GM12878 (cell line): ENCODE results near the gene NDRG2. TPM values are rescaled to one million over a fixed set of nuclear protein-coding genes. Genes with fewer than 3 reads are reported as not detected.

Experiments used
- ATAC-seq: fragments of 200-7000 bp; cut with Tn5 transposase; 3 replicates; pipeline ENCODE4 v1.9.1; 2020; ENCODE audit warnings: mild to moderate bottlenecking, moderate library complexity
- BruUV-seq: library from RNA; stranded (reverse); fragments of 400-500 nt; replicated peaks from 2 replicates; lab custom pipeline; 2021; lab: Mats Ljungman, UMichigan
- CTCF ChIA-PET: fragments of 300-600 bp; sonication (Branson Sonifier 250); formaldehyde crosslinking; extraction: SDS; loops from one replicate; lab custom pipeline; 2021; ENCODE audit warnings: inconsistent platforms; lab: Yijun Ruan, JAX
- POLR2A ChIA-PET: fragments of 350-600 bp; formaldehyde crosslinking; extraction: SDS; loops from one replicate; lab custom pipeline; 2021; ENCODE audit warnings: inconsistent platforms; lab: Charles Lee
- RAD21 ChIA-PET: fragments of 300-600 bp; sonication (Branson Sonifier 250); formaldehyde crosslinking; loops from one replicate; lab custom pipeline; 2023; ENCODE audit warnings: antibody characterized with exemption; ENCODE audit not compliant: unreplicated experiment; lab: Charles Lee
- SMC1A ChIA-PET: fragments of 300-600 bp; sonication (Branson Sonifier 250); formaldehyde crosslinking; loops from one replicate; lab custom pipeline; 2023; ENCODE audit not compliant: unreplicated experiment, uncharacterized antibody; lab: Charles Lee
- DNase-seq: peaks from one replicate; pipeline ENCODE4 v3.0.0-alpha.2; 2011; ENCODE audit warnings: low read depth, low spot score
- FAIRE-seq: peaks from 3 replicates; lab custom pipeline; 2011; peaks lifted over from hg19 to GRCh38; lab: Jason Lieb, UNC
- H2AFZ ChIP-seq: 2 replicates; pipeline ENCODE4 v1.6.0; 2011; ENCODE audit warnings: low read depth, low read length, control low read depth; ENCODE audit not compliant: control insufficient read depth
- H3K27ac ChIP-seq: 2 replicates; pipeline ENCODE4 v1.5.1; 2011; ENCODE audit warnings: control low read depth; ENCODE audit not compliant: control insufficient read depth, insufficient read depth
- H3K27me3 ChIP-seq, 2 experiments: replicated peaks in 1 of 2; 2 replicates each; pipeline versions ENCODE4 v1.6.0 to v1.6.1; 2011; ENCODE audit warnings: low read length in 1 of 2; ENCODE audit not compliant: control insufficient read depth in 2 of 2, insufficient read depth in 2 of 2
- H3K36me3 ChIP-seq, 2 experiments: 2 replicates each; pipeline ENCODE4 v1.5.1; 2011; ENCODE audit warnings: low read length in 1 of 2; ENCODE audit not compliant: control insufficient read depth in 2 of 2, insufficient read depth in 2 of 2
- H3K4me1 ChIP-seq: 2 replicates; pipeline ENCODE4 v1.6.1; 2011; ENCODE audit warnings: mild to moderate bottlenecking, low read length, moderate library complexity, mixed read lengths; ENCODE audit not compliant: control insufficient read depth, insufficient read depth
- H3K4me2 ChIP-seq: 2 replicates; pipeline ENCODE4 v1.6.0; 2011; ENCODE audit warnings: control low read depth; ENCODE audit not compliant: control insufficient read depth, insufficient read depth
- H3K4me3 ChIP-seq: fragments of 200-600 bp; sonication (generic); 2 replicates; pipeline ENCODE4 v1.5.1; 2016
- H3K79me2 ChIP-seq: 2 replicates; pipeline ENCODE4 v1.6.0; 2011; ENCODE audit warnings: low read length; ENCODE audit not compliant: control insufficient read depth, insufficient read depth
- H3K9ac ChIP-seq: 2 replicates; pipeline ENCODE4 v1.8.0; 2011; ENCODE audit warnings: low read length, control low read depth, mixed read lengths; ENCODE audit not compliant: control insufficient read depth, insufficient read depth
- H3K9me3 ChIP-seq: replicated peaks from 3 replicates; pipeline ENCODE4 v1.5.1; 2011; ENCODE audit warnings: mild to moderate bottlenecking, low read length; ENCODE audit not compliant: control insufficient read depth, insufficient read depth
- H4K20me1 ChIP-seq: 2 replicates; pipeline ENCODE4 v1.6.0; 2011; ENCODE audit not compliant: control insufficient read depth, insufficient read depth
- BACH1 ChIP-seq: fragments of 450-650 bp; IDR thresholded peaks from 2 replicates; pipeline ENCODE4 v1.6.1; 2017; ENCODE audit warnings: mild to moderate bottlenecking, borderline replicate concordance
- BHLHE40 ChIP-seq, 2 experiments: fragments of 450-650 bp in 1 of 2; IDR thresholded peaks; 2 replicates each; pipeline ENCODE4 v1.6.1; 2011 to 2017; ENCODE audit warnings: low read depth in 2 of 2, borderline replicate concordance in 1 of 2, improper control_type of control experiment in 1 of 2, low read length in 1 of 2, mild to moderate bottlenecking in 1 of 2
- DPF2 ChIP-seq: fragments of 450-650 bp; IDR thresholded peaks from 2 replicates; pipeline ENCODE4 v1.6.1; 2017; ENCODE audit warnings: mild to moderate bottlenecking
- GABPA ChIP-seq: IDR thresholded peaks from 2 replicates; pipeline ENCODE4 v1.6.1; 2014; ENCODE audit warnings: antibody characterized with exemption, low read depth, mild to moderate bottlenecking, inconsistent platforms
- PAX5 ChIP-seq: IDR thresholded peaks from 2 replicates; pipeline ENCODE4 v1.6.1; 2011; ENCODE audit warnings: low read depth, low read length, borderline replicate concordance
- RUNX3 ChIP-seq: IDR thresholded peaks from 2 replicates; pipeline ENCODE4 v1.6.1; 2012; ENCODE audit warnings: low read length, inconsistent platforms
- SP1 ChIP-seq: IDR thresholded peaks from one replicate; pipeline ENCODE4 v1.6.1; 2011; ENCODE audit warnings: low read depth, low read length
- SRF ChIP-seq, 2 experiments: IDR thresholded peaks; 2 replicates each; pipeline ENCODE4 v1.6.1; 2011; ENCODE audit warnings: low read depth in 2 of 2, low read length in 2 of 2, mild to moderate bottlenecking in 1 of 2, moderate library complexity in 1 of 2
- WGBS: methylation state at CpG from one replicate; pipeline ENCODE4 v1.1.6; 2016; ENCODE audit warnings: low lambda C conversion rate; ENCODE audit not compliant: insufficient replicate concordance, insufficient coverage; ENCODE audit errors: missing lambda C conversion rate; 5-methylcytosine and 5-hydroxymethylcytosine counted together
- in situ Hi-C: fragments of 300-500 bp; cut with MboI; formaldehyde crosslinking; loops from 9 replicates; pipeline ENCODE4 v1.14.3; 2018; ENCODE audit warnings: mixed read lengths
- intact Hi-C: fragments of 100-400 bp; cut with micrococcal nuclease; formaldehyde crosslinking; loops from one replicate; pipeline ENCODE4 v1.14.2; 2022; ENCODE audit not compliant: unreplicated experiment
- polyA plus RNA-seq, 11 experiments: library from polyadenylated mRNA; depleted of rRNA in 4 of 11; unstranded in 6 of 11; stranded (reverse) in 5 of 11; fragments of >200 nt; fragmentation: Nextera tagmentation in 4 of 11; fragmentation: Illumina TruSeq in 1 of 11; extraction: Ambion mirVana in 4 of 11; extraction: Trizol in 1 of 11; gene quantifications; 1 replicate in 1 of 11; 2 replicates in 10 of 11; pipeline versions ENCODE4 v1.2.1 to v1.2.3, GENCODE V29; 2011 to 2016; ENCODE audit warnings: inconsistent platforms in 2 of 11, missing spikeins in 2 of 11, low read depth in 1 of 11
- total RNA-seq, 4 experiments: library from RNA; depleted of rRNA in 3 of 4; stranded (reverse); fragments of >200 nt in 3 of 4; fragmentation: Illumina TruSeq in 1 of 4; extraction: Trizol in 1 of 4; gene quantifications; 2 replicates each; pipeline versions ENCODE4 v1.2.1 to v1.2.3, GENCODE V29; 2013 to 2021
- TF ChIP-seq, protein P1 (sequence below): fragments of 150-350 bp; IDR thresholded peaks from 2 replicates; pipeline ENCODE4 v1.6.1; 2016; ENCODE audit warnings: low read depth, low read length
- TF ChIP-seq, protein P2 (sequence below), 3 experiments: IDR thresholded peaks in 2 of 3; conservative IDR thresholded peaks in 1 of 3; 2 replicates each; pipeline ENCODE4 v1.5.1; 2011; ENCODE audit warnings: low read depth in 3 of 3, low read length in 3 of 3, mild to moderate bottlenecking in 3 of 3, control low read depth in 2 of 3, moderate library complexity in 2 of 3, inconsistent platforms in 1 of 3, mixed read lengths in 1 of 3; ENCODE audit not compliant: control insufficient read depth in 2 of 3, insufficient read depth in 1 of 3; ENCODE audit errors: extremely low read depth in 1 of 3
- TF ChIP-seq, protein P3 (sequence below): fragments of 450-650 bp; IDR thresholded peaks from 2 replicates; pipeline ENCODE4 v1.6.1; 2017; ENCODE audit warnings: antibody characterized with exemption, mild to moderate bottlenecking, moderate library complexity
- TF ChIP-seq, protein P4 (sequence below): fragments of 450-650 bp; IDR thresholded peaks from 2 replicates; pipeline ENCODE4 v1.6.1; 2017; ENCODE audit warnings: mild to moderate bottlenecking, low read depth, inconsistent platforms; ENCODE audit not compliant: poor library complexity, severe bottlenecking

NDRG2 gene
- total and polyA plus RNA-seq, 10 of the 15 experiments (the other 5 are each of a cell fraction or from before 2014, with no cell fraction given), result 0.15 to 0.49 TPM; not detected in 8

DNA sequence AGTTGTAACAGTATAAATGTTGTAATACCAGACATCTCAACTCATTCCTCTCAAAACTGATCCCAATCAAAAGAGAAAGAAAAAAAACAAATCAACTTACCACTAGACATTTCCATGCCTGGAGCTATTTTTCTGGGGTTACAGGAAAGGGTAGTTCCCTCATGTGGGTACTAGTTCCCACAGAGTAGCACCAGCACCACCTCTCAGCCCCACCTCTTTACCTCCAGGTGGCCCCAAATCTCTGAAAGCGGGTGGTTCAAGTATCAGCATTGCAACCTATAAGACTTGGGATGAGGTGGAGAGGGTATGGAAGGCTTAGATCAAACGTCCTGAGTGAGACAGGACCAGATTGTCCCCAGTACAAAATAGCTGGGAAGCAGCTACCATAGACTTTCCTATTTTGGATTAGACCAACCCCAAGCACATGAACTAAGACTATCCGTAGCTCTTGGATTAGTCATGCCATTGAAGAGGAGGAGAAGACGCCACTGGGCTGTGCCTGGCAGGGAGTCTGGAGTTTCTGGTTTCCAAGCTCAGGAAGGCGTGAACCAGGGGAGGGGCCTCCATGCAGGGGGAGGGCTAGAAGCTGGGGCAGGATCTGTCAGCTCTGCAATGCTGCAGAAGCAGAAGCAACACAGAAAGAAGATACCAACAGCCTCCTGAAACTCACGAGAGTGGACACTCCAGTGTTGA lies 26.0 kb downstream of the NDRG2 start, which contains the start of gene SLC39A2:
Gene SLC39A2, plus strand, starts transcription at position 620 of the 693 bp plus-strand sequence. CDS start 154 bp downstream, outside the sequence.
- no TSS peak for BruUV-seq
- no peak for DNase-seq
- Histone ChIP-seq H3K4me3 (no peak within 1 kb of the TSS), H3K79me2 (no peaks in the 10 kb centered on the region), H3K4me2 (no peak within 1 kb of the TSS), H4K20me1 (no peaks in the 10 kb centered on the region), H3K9ac (no peak within 1 kb of the TSS), H3K27ac (no peak within 1 kb of the TSS), H2AFZ (no peak within 1 kb of the TSS), H3K36me3 (peaks cover 5 to 12% of the 10 kb centered on the region in 2 experiments), H3K4me1 (no peaks in the 10 kb centered on the region), H3K9me3 (no peaks in the 10 kb centered on the region), H3K27me3 (no peaks in the 10 kb centered on the region)
- no peak for FAIRE-seq
- CTCF ChIA-PET, result interaction anchor here (0.7 to 2.2 kb wide), 6 partner anchors 8 to 106 kb away, joined by 3 to 17 read pairs (median 3); no protein-coding TSS in a partner anchor
- SMC1A ChIA-PET, result interaction anchor here (1.5 kb wide), 1 partner anchor 106 kb away, joined by 5 read pairs; no protein-coding TSS in a partner anchor
- intact Hi-C loops (no loop called here), in situ Hi-C loops (no loop called here)
- POLR2A ChIA-PET, result no interaction called here
- RAD21 ChIA-PET, result no interaction called here
- no peak for ATAC-seq
- 72% methylated on average over 6 of the region's 6 CpGs for WGBS
- TF ChIP-seq, protein P1, sequence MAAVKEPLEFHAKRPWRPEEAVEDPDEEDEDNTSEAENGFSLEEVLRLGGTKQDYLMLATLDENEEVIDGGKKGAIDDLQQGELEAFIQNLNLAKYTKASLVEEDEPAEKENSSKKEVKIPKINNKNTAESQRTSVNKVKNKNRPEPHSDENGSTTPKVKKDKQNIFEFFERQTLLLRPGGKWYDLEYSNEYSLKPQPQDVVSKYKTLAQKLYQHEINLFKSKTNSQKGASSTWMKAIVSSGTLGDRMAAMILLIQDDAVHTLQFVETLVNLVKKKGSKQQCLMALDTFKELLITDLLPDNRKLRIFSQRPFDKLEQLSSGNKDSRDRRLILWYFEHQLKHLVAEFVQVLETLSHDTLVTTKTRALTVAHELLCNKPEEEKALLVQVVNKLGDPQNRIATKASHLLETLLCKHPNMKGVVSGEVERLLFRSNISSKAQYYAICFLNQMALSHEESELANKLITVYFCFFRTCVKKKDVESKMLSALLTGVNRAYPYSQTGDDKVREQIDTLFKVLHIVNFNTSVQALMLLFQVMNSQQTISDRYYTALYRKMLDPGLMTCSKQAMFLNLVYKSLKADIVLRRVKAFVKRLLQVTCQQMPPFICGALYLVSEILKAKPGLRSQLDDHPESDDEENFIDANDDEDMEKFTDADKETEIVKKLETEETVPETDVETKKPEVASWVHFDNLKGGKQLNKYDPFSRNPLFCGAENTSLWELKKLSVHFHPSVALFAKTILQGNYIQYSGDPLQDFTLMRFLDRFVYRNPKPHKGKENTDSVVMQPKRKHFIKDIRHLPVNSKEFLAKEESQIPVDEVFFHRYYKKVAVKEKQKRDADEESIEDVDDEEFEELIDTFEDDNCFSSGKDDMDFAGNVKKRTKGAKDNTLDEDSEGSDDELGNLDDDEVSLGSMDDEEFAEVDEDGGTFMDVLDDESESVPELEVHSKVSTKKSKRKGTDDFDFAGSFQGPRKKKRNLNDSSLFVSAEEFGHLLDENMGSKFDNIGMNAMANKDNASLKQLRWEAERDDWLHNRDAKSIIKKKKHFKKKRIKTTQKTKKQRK, result no peak
- TF ChIP-seq DPF2, result no peak
- TF ChIP-seq PAX5, result no peak
- no peak for TF ChIP-seq GABPA
- TF ChIP-seq, protein P2, sequence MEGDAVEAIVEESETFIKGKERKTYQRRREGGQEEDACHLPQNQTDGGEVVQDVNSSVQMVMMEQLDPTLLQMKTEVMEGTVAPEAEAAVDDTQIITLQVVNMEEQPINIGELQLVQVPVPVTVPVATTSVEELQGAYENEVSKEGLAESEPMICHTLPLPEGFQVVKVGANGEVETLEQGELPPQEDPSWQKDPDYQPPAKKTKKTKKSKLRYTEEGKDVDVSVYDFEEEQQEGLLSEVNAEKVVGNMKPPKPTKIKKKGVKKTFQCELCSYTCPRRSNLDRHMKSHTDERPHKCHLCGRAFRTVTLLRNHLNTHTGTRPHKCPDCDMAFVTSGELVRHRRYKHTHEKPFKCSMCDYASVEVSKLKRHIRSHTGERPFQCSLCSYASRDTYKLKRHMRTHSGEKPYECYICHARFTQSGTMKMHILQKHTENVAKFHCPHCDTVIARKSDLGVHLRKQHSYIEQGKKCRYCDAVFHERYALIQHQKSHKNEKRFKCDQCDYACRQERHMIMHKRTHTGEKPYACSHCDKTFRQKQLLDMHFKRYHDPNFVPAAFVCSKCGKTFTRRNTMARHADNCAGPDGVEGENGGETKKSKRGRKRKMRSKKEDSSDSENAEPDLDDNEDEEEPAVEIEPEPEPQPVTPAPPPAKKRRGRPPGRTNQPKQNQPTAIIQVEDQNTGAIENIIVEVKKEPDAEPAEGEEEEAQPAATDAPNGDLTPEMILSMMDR (IDR thresholded peaks at IDR 0.05 in 2 of 3, conservative IDR thresholded peaks at IDR 0.05 in 1 of 3; ENCODE audit: control insufficient read depth in 2 of 3, extremely low read depth in 1 of 3, insufficient read depth in 1 of 3, low read depth in 3 of 3, low read length in 3 of 3), result no peak
- no peak for TF ChIP-seq RUNX3
- no peak for TF ChIP-seq SP1
- TF ChIP-seq, protein P3, sequence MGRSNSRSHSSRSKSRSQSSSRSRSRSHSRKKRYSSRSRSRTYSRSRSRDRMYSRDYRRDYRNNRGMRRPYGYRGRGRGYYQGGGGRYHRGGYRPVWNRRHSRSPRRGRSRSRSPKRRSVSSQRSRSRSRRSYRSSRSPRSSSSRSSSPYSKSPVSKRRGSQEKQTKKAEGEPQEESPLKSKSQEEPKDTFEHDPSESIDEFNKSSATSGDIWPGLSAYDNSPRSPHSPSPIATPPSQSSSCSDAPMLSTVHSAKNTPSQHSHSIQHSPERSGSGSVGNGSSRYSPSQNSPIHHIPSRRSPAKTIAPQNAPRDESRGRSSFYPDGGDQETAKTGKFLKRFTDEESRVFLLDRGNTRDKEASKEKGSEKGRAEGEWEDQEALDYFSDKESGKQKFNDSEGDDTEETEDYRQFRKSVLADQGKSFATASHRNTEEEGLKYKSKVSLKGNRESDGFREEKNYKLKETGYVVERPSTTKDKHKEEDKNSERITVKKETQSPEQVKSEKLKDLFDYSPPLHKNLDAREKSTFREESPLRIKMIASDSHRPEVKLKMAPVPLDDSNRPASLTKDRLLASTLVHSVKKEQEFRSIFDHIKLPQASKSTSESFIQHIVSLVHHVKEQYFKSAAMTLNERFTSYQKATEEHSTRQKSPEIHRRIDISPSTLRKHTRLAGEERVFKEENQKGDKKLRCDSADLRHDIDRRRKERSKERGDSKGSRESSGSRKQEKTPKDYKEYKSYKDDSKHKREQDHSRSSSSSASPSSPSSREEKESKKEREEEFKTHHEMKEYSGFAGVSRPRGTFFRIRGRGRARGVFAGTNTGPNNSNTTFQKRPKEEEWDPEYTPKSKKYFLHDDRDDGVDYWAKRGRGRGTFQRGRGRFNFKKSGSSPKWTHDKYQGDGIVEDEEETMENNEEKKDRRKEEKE, result no peak
- no peak for TF ChIP-seq BHLHE40 (IDR thresholded peaks at IDR 0.05; ENCODE audit: borderline replicate concordance in 1 of 2, low read depth in 2 of 2, low read length in 1 of 2)
- TF ChIP-seq BACH1, result no peak
- no peak for TF ChIP-seq SRF (IDR thresholded peaks at IDR 0.05; ENCODE audit: low read depth in 2 of 2, low read length in 2 of 2)
- TF ChIP-seq, protein P4, sequence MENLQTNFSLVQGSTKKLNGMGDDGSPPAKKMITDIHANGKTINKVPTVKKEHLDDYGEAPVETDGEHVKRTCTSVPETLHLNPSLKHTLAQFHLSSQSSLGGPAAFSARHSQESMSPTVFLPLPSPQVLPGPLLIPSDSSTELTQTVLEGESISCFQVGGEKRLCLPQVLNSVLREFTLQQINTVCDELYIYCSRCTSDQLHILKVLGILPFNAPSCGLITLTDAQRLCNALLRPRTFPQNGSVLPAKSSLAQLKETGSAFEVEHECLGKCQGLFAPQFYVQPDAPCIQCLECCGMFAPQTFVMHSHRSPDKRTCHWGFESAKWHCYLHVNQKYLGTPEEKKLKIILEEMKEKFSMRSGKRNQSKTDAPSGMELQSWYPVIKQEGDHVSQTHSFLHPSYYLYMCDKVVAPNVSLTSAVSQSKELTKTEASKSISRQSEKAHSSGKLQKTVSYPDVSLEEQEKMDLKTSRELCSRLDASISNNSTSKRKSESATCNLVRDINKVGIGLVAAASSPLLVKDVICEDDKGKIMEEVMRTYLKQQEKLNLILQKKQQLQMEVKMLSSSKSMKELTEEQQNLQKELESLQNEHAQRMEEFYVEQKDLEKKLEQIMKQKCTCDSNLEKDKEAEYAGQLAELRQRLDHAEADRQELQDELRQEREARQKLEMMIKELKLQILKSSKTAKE, result no peak
